WI38 (cell line): ENCODE measurements around the gene FUT9.

Source experiments
- H3K4me3 ChIP-seq: 2 replicates; pipeline ENCODE4 v1.5.1; 2011; ENCODE audit warnings: low read depth, mild to moderate bottlenecking, control low read depth, low read length
- TF ChIP-seq, protein P1 (sequence below): IDR thresholded peaks from 2 replicates; pipeline ENCODE4 v1.5.1; 2012; ENCODE audit warnings: low read depth, mild to moderate bottlenecking, control low read depth, low read length

Gene FUT9

DNA sequence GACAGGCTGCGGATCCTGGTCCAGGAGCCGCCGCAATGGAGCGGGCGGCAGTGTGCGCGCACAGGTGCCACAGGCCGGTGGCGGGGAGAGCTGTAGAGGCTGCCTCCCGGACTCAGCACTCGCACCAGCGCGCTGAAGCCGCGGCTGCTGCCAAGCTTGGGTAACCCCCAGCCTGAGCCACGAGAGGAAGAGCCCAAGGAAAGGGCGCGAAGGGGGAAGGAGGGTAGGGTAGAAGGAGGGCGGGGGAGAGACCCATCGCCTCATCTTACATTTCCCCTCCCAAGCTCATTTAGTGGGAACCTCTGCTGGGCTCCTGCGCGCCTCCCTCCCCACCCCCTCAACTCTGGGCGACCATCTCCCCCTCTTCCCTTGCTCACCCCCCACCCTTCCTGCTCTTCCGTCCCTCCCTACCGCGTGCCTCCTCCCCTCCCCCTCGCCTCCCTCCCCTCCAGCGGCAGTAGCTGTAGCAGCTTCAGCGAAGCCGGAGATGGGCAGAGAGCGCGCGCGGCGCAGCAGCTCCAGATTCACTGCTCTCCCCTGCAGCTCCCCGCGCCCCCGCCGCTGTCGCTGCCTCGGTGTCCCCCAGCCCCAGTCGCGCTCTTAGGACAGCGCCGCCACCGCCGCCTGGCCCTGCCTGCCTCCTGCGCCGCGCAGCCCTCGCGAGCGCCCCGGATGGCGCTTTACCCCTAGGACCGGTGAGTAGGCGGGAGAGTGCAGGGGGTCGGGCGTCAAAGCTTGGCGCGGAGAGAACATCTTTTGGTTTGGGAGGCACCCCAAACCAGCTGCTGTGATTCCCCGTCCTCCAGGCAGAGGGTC is at the start of gene FUT9:
Gene FUT9 (plus strand): TSS at position 457 of the 816 bp plus-strand sequence. CDS start 187,182 bp downstream, outside the sequence.
- TF ChIP-seq, protein P1, sequence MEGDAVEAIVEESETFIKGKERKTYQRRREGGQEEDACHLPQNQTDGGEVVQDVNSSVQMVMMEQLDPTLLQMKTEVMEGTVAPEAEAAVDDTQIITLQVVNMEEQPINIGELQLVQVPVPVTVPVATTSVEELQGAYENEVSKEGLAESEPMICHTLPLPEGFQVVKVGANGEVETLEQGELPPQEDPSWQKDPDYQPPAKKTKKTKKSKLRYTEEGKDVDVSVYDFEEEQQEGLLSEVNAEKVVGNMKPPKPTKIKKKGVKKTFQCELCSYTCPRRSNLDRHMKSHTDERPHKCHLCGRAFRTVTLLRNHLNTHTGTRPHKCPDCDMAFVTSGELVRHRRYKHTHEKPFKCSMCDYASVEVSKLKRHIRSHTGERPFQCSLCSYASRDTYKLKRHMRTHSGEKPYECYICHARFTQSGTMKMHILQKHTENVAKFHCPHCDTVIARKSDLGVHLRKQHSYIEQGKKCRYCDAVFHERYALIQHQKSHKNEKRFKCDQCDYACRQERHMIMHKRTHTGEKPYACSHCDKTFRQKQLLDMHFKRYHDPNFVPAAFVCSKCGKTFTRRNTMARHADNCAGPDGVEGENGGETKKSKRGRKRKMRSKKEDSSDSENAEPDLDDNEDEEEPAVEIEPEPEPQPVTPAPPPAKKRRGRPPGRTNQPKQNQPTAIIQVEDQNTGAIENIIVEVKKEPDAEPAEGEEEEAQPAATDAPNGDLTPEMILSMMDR = no peak

DNA sequence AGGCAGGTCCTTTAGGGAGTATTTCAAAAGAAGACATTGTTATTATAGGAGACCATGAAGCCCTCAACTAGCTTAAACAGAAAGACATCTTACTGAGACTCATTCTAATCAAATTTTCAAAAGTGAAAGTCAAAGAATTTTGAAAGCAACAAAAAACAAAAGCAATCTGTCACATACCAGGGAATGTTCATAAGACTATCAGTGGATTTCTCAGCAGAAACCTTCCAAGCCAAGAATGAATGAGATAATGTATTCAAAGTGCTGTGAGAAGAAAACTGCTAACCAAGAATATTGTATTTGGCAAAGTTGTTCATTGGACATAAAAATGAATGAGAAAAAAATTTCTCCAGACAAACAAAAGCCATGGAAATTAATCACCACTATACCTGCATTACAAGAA is 48.2 kb upstream of the FUT9 start:
- TF ChIP-seq, protein P1 = no peak
- no peak overlapping the region for H3K4me3 ChIP-seq

More for the DNA sequence above, at the start of gene FUT9:
- H3K4me3 ChIP-seq = no peak within 1 kb of the TSS

DNA sequence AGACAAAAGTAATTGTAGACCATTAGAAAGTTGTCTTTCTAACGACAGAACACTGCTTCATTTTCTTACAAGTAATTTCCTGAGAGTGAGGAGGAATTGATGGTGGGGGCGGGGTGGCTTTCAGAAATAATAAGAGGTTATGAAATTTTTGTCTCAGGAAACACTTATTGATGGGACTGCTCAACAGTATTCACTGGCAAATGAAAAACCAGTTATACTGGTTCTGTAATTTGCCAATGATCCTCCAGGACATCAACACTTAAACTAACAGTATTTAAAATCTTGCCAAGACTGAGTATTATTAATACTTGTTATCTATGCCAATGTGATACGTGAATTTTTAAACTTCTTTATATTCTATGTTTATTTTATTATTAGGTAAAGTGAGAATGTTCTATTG is 41.8 kb upstream of the FUT9 start:
- no peak overlapping the region for H3K4me3 ChIP-seq
- TF ChIP-seq, protein P1 = no peak

DNA sequence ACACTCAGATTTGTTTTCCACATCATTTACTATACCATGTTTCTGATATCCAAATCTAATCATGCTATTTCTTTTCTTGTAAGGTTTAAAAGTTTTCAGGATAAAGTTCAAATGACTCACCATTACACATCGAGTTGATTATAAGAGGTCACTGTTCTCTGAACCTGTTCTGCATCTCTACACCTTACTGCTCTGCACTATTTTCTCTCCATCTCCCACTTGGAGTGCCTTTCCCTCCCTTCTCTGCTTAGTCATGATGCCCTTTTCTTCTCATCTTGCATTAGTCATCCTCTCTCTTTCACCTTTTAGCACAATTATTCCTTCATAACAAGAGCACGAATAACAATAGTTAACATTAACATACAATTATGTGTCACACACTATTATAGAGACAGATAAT is 37.5 kb upstream of the FUT9 start:
- no peak overlapping the region for H3K4me3 ChIP-seq

DNA sequence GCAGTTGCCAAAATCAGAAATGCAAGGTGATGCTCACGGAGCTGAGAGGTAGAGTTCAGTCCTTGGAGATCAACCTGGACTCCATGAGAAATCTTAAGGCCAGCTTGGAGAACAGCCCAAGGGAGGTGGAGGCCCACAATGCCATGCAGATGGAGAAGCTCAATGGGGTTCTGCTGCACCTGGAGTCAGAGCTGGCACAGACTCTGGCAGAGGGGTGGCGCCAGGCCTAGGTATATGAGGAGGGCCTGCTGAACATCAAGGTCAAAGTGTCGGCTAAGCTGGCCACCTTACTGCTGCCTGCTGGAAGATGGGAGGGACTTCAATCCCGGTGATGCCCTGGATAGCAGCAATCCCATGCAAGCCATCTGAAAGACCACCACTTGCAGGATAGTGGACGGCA is 23.9 kb upstream of the FUT9 start:
- H3K4me3 ChIP-seq = no peak overlapping the region
- TF ChIP-seq, protein P1 = no peak

More for the DNA sequence above, 37.5 kb upstream of the FUT9 start:
- TF ChIP-seq, protein P1 = no peak

DNA sequence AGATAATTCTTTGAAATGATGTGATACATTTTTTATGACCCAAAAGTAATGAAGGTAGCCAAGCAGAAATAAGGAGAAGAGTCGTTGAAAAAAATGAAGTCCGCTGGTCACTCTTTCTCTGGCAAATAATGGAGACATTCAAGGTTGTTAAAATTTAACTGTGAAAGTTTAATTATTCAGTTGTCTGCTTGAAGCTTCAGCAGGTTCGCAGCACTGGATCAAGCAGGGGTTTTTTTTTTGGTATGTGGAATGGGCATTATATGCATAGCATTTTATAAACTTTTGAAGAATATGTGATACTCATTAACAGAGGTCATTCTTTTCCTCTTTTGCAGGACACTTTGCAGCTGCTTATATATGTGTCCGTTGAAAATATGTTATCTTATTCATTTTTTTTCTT is 21.6 kb upstream of the FUT9 start:
- H3K4me3 ChIP-seq = no peak overlapping the region
- TF ChIP-seq, protein P1 = no peak

DNA sequence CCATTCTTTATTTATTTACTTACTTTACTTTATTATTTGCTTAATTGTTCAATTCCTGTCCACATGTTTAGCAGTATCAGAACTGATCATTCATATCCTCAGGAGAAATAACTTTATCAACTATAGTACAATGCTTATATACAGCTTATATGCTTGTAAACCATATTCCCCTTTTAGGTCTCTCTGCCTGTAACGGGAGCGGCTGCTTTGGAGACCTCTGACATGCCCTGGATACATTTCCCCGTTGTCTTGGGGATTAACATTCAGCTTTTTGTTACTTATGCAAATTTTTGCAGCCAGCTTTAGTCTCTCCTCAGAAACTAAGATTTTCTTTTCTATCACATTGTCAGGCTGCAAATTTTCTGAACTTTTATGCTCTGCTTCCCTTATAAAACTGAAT is 17.6 kb upstream of the FUT9 start:
- TF ChIP-seq, protein P1 = no peak
- no peak overlapping the region for H3K4me3 ChIP-seq
